Measurements from ENCODE around the gene ZNF514. TPM values are rescaled to one million over a fixed set of nuclear protein-coding genes. Genes with fewer than 3 reads are reported as not detected.
A peak's percentile ranks its signal among the peaks of the same experiment; 100 is the strongest.

ZNF514 gene
- total RNA-seq, 1 donor from 2014 or later: 16.2 TPM

DNA sequence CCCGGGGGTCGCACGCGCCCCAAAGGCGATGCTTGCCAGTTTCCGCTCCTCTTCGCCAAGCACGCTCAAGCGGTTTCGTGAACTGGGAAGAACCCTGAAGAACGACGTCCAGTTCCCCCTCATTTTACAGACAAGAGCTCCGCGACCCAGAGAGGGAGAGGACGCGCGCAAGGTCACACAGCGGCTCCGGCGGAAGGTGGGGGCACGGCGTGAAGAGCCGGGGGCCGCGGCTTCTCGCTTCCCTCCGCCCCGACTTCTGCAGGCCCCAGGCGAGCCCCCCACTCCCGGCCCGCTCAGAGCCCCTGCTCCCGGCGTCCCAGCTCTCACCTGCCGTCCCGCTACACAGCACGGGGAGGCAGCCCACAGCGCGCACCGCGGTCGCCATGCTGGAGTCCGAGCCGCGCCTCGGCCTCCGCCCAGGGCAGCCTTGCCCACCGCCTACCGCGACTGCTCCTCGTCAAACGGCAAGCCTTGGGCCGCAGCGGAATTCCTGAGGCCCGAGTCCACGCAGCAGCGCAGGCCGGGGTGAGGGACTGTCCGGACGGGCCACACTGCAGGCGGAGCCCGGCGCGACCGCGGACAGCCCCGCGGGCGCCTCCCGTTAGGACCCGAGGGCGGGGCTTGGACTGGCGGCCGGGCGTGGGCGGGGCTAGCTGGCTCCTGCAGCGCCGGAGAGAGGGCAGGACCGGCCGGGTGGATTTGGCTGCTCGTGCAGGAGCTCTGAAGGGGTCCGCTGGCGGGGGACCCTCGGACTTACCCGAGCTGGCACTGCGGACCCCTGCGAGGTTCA lies 38.0 kb downstream of the ZNF514 start, which contains the start of gene MRPS5:
Gene MRPS5, minus strand, starts transcription at position 402 of the 790 bp plus-strand sequence. Its CDS starts 17 bp downstream, at position 385.
- peaks cover 9% of the 10 kb centered on the region for H3K36me3 Mint-ChIP-seq (ENCODE audit: low read depth, unreplicated experiment)
- H3K9me3 Mint-ChIP-seq (ENCODE audit: unreplicated experiment): no peaks in the 10 kb centered on the region
- TF ChIP-seq, protein P1, sequence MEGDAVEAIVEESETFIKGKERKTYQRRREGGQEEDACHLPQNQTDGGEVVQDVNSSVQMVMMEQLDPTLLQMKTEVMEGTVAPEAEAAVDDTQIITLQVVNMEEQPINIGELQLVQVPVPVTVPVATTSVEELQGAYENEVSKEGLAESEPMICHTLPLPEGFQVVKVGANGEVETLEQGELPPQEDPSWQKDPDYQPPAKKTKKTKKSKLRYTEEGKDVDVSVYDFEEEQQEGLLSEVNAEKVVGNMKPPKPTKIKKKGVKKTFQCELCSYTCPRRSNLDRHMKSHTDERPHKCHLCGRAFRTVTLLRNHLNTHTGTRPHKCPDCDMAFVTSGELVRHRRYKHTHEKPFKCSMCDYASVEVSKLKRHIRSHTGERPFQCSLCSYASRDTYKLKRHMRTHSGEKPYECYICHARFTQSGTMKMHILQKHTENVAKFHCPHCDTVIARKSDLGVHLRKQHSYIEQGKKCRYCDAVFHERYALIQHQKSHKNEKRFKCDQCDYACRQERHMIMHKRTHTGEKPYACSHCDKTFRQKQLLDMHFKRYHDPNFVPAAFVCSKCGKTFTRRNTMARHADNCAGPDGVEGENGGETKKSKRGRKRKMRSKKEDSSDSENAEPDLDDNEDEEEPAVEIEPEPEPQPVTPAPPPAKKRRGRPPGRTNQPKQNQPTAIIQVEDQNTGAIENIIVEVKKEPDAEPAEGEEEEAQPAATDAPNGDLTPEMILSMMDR (IDR thresholded peaks at IDR 0.05; ENCODE audit: unreplicated experiment): no peak
- DNase-seq (ENCODE audit: low spot score): peak; percentile 88
- peaks cover 14% of the 10 kb centered on the region for H3K4me1 Mint-ChIP-seq (ENCODE audit: unreplicated experiment)
- peak within 1 kb of the TSS; percentile 95 for H3K27ac Mint-ChIP-seq (ENCODE audit: unreplicated experiment)
- H3K27me3 Mint-ChIP-seq (ENCODE audit: unreplicated experiment): peaks cover 18% of the 10 kb centered on the region
- peak within 1 kb of the TSS; percentile 98 for H3K4me3 Mint-ChIP-seq (ENCODE audit: unreplicated experiment)

- H3K4me1 Mint-ChIP-seq (ENCODE audit: unreplicated experiment): peaks cover 14% of the 10 kb centered on the region
- no peak for DNase-seq (ENCODE audit: low spot score)
- H3K36me3 Mint-ChIP-seq (ENCODE audit: low read depth, unreplicated experiment): peaks cover 9% of the 10 kb centered on the region
- peaks cover 18% of the 10 kb centered on the region for H3K27me3 Mint-ChIP-seq (ENCODE audit: unreplicated experiment)
- H3K27ac Mint-ChIP-seq (ENCODE audit: unreplicated experiment): peak overlapping the region; percentile 95
- H3K9me3 Mint-ChIP-seq (ENCODE audit: unreplicated experiment): no peaks in the 10 kb centered on the region
- H3K4me3 Mint-ChIP-seq (ENCODE audit: unreplicated experiment): peak overlapping the region; percentile 98
- TF ChIP-seq, protein P1 (IDR thresholded peaks at IDR 0.05; ENCODE audit: unreplicated experiment): no peak
These were observed 38.6 kb downstream of the ZNF514 start for GRCh38 chr2:95121093-95121406.

DNA sequence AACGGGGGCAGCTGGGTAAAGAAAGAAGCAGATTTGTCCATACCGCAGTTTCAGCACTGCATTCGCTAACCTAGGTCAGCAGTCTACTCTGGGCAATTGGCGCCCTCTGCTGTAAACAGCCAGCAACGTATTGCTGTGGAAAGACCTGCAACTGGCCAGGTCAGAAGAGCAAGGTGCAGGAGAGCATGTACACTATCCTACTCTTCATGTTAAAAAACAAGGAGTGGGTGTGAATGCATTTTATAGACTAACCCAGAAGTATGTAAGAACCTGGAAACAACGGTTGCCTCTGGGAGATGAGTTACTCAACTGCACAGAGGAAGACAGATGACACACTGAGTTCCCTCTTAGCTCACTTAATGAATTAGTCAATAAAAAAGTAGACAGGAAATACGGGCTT lies 44.2 kb downstream of the ZNF514 start:
- H3K27me3 Mint-ChIP-seq (ENCODE audit: unreplicated experiment): peaks cover 4% of the 10 kb centered on the region
- no peak overlapping the region for H3K27ac Mint-ChIP-seq (ENCODE audit: unreplicated experiment)
- no peaks in the 10 kb centered on the region for H3K9me3 Mint-ChIP-seq (ENCODE audit: unreplicated experiment)
- peak; percentile 71 for DNase-seq (ENCODE audit: low spot score)
- H3K36me3 Mint-ChIP-seq (ENCODE audit: low read depth, unreplicated experiment): peaks cover 12% of the 10 kb centered on the region
- TF ChIP-seq, protein P1 (IDR thresholded peaks at IDR 0.05; ENCODE audit: unreplicated experiment): peak; percentile 26
- H3K4me1 Mint-ChIP-seq (ENCODE audit: unreplicated experiment): peaks cover under 1% of the 10 kb centered on the region
- H3K4me3 Mint-ChIP-seq (ENCODE audit: unreplicated experiment): no peak overlapping the region

- TF ChIP-seq, protein P1 (IDR thresholded peaks at IDR 0.05; ENCODE audit: unreplicated experiment): no peak
- Mint-ChIP-seq H3K36me3 (ENCODE audit: low read depth, unreplicated experiment) (peaks cover 12% of the 10 kb centered on the region), H3K27ac (ENCODE audit: unreplicated experiment) (no peak overlapping the region), H3K9me3 (ENCODE audit: unreplicated experiment) (no peaks in the 10 kb centered on the region), H3K27me3 (ENCODE audit: unreplicated experiment) (peaks cover 3% of the 10 kb centered on the region), H3K4me3 (ENCODE audit: unreplicated experiment) (no peak overlapping the region), H3K4me1 (ENCODE audit: unreplicated experiment) (no peaks in the 10 kb centered on the region)
- DNase-seq (ENCODE audit: low spot score): no peak
These were observed 46.2 kb downstream of the ZNF514 start for GRCh38 chr2:95113464-95113863.

- Mint-ChIP-seq H3K4me3 (ENCODE audit: unreplicated experiment) (no peak overlapping the region), H3K4me1 (ENCODE audit: unreplicated experiment) (no peaks in the 10 kb centered on the region), H3K36me3 (ENCODE audit: low read depth, unreplicated experiment) (peaks cover 35% of the 10 kb centered on the region), H3K9me3 (ENCODE audit: unreplicated experiment) (no peaks in the 10 kb centered on the region), H3K27ac (ENCODE audit: unreplicated experiment) (no peak overlapping the region), H3K27me3 (ENCODE audit: unreplicated experiment) (no peaks in the 10 kb centered on the region)
- no peak for DNase-seq (ENCODE audit: low spot score)
- TF ChIP-seq, protein P1 (IDR thresholded peaks at IDR 0.05; ENCODE audit: unreplicated experiment): no peak
These were observed 49.3 kb downstream of the ZNF514 start for GRCh38 chr2:95110395-95110794.
